Measurements from ENCODE around the gene NXNL2. TPM values are rescaled to one million over a fixed set of nuclear protein-coding genes. Genes with fewer than 3 reads are reported as not detected.

Gene NXNL2
- total and polyA plus RNA-seq, 10 of the 15 experiments (the other 5 are each of a cell fraction or from before 2014, with no cell fraction given), result not detected

DNA sequence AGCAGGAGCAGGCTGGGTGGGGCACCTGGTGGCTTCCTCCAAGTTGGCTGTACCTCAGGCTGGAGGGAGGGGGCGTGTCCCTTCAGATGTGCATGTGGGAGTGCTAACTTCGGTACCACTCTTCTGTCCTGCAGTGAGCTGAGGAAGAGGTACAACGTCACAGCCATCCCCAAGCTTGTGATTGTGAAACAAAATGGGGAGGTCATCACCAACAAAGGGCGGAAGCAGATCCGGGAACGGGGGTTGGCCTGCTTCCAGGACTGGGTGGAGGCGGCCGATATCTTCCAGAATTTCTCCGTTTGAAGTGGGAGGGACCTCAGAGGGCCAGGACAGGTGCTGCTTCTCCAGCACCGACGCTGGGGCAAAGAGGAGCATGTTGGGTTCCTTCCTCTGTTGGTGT is 9.3 kb downstream of the NXNL2 start:
- Histone ChIP-seq H3K27me3 (replicated peaks in 1 of 2; ENCODE audit: control insufficient read depth in 2 of 2, insufficient read depth in 2 of 2, low read length in 1 of 2) (no peaks in the 10 kb centered on the region), H3K36me3 (ENCODE audit: control insufficient read depth in 2 of 2, insufficient read depth in 2 of 2, low read length in 1 of 2) (no peaks in the 10 kb centered on the region), H3K27ac (ENCODE audit: control insufficient read depth, insufficient read depth) (no peak overlapping the region), H3K79me2 (ENCODE audit: control insufficient read depth, insufficient read depth, low read length) (no peaks in the 10 kb centered on the region), H3K9me3 (replicated peaks; ENCODE audit: control insufficient read depth, insufficient read depth, low read length) (no peaks in the 10 kb centered on the region), H2AFZ (ENCODE audit: control insufficient read depth, low read depth, low read length) (no peak overlapping the region), H3K4me1 (ENCODE audit: control insufficient read depth, insufficient read depth, low read length) (no peaks in the 10 kb centered on the region), H3K9ac (ENCODE audit: control insufficient read depth, insufficient read depth, low read length) (no peak overlapping the region), H3K4me2 (ENCODE audit: control insufficient read depth, insufficient read depth) (no peak overlapping the region), H3K4me3 (no peak overlapping the region), H4K20me1 (ENCODE audit: control insufficient read depth, insufficient read depth) (no peaks in the 10 kb centered on the region)
- TF ChIP-seq, protein P1, sequence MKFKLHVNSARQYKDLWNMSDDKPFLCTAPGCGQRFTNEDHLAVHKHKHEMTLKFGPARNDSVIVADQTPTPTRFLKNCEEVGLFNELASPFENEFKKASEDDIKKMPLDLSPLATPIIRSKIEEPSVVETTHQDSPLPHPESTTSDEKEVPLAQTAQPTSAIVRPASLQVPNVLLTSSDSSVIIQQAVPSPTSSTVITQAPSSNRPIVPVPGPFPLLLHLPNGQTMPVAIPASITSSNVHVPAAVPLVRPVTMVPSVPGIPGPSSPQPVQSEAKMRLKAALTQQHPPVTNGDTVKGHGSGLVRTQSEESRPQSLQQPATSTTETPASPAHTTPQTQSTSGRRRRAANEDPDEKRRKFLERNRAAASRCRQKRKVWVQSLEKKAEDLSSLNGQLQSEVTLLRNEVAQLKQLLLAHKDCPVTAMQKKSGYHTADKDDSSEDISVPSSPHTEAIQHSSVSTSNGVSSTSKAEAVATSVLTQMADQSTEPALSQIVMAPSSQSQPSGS (IDR thresholded peaks at IDR 0.05; ENCODE audit: low read length), result no peak
- CTCF ChIA-PET, result no interaction called here
- intact Hi-C loops (cut with micrococcal nuclease; ENCODE audit: unreplicated experiment) (no loop called here), in situ Hi-C loops (cut with MboI) (no loop called here)
- WGBS (ENCODE audit: insufficient coverage, insufficient replicate concordance, low lambda C conversion rate, missing lambda C conversion rate), result 31% methylated on average over 11 of the region's 11 CpGs
- POLR2A ChIA-PET, result no interaction called here
- DNase-seq (ENCODE audit: low read depth, low spot score) (no peak), ATAC-seq (no peak), FAIRE-seq (no peak)
- BruUV-seq (replicated peaks), result no TSS peak
- RAD21 ChIA-PET (ENCODE audit: unreplicated experiment), result no interaction called here
- SMC1A ChIA-PET (ENCODE audit: uncharacterized antibody, unreplicated experiment), result interaction anchor here (1.6 kb wide), 1 partner anchor 14 kb away, joined by 4 read pairs; no protein-coding TSS in a partner anchor

DNA sequence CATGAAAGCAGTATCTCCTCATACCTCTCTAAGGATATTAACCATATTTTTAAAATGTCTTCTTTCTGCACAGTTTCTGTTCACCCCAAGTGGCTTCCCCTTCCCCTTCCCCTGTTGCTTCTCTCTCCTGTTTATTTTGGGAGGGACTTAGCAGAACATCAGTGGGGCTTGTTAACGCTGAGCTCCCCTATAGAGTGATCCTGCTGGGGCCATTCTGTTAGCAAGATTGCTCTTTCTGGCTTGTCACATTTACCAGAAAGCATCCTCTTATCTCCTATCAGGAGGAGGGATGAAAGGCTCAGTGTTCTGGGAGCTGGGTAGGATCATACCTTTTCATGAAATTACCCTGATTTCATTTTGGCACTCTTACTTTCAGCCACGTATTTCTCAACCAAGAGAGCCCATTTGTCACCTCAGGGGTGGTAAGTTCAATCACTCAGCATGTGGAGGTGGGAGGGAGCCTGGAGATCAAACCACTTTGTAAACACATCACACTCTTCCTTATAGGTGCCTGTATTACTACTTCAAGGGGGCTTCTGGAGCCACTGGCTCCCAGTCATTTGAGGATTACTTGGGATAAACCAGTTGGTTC is 16.7 kb downstream of the NXNL2 start:
- BruUV-seq (replicated peaks), result no TSS peak
- Histone ChIP-seq H2AFZ (ENCODE audit: control insufficient read depth, low read depth, low read length) (no peak overlapping the region), H3K27ac (ENCODE audit: control insufficient read depth, insufficient read depth) (no peak overlapping the region), H3K4me1 (ENCODE audit: control insufficient read depth, insufficient read depth, low read length) (no peaks in the 10 kb centered on the region), H3K79me2 (ENCODE audit: control insufficient read depth, insufficient read depth, low read length) (no peaks in the 10 kb centered on the region), H3K9ac (ENCODE audit: control insufficient read depth, insufficient read depth, low read length) (no peak overlapping the region), H3K4me3 (no peak overlapping the region), H3K9me3 (replicated peaks; ENCODE audit: control insufficient read depth, insufficient read depth, low read length) (no peaks in the 10 kb centered on the region), H4K20me1 (ENCODE audit: control insufficient read depth, insufficient read depth) (no peaks in the 10 kb centered on the region), H3K36me3 (ENCODE audit: control insufficient read depth in 2 of 2, insufficient read depth in 2 of 2, low read length in 1 of 2) (no peaks in the 10 kb centered on the region), H3K27me3 (replicated peaks in 1 of 2; ENCODE audit: control insufficient read depth in 2 of 2, insufficient read depth in 2 of 2, low read length in 1 of 2) (no peaks in the 10 kb centered on the region), H3K4me2 (ENCODE audit: control insufficient read depth, insufficient read depth) (no peak overlapping the region)
- intact Hi-C loops (cut with micrococcal nuclease; ENCODE audit: unreplicated experiment) (no loop called here), in situ Hi-C loops (cut with MboI) (no loop called here)
- POLR2A ChIA-PET, result no interaction called here
- CTCF ChIA-PET, result no interaction called here
- 0% methylated on average over 2 of the region's 2 CpGs for WGBS (ENCODE audit: insufficient coverage, insufficient replicate concordance, low lambda C conversion rate, missing lambda C conversion rate)
- SMC1A ChIA-PET (ENCODE audit: uncharacterized antibody, unreplicated experiment), result interaction anchor here (0.7 kb wide), 2 partner anchors 19 to 111 kb away, joined by 3 read pairs; no protein-coding TSS in a partner anchor
- no peak for FAIRE-seq
- no peak for DNase-seq (ENCODE audit: low read depth, low spot score)
- no peak for ATAC-seq
- RAD21 ChIA-PET (ENCODE audit: unreplicated experiment), result no interaction called here
- TF ChIP-seq, protein P2, sequence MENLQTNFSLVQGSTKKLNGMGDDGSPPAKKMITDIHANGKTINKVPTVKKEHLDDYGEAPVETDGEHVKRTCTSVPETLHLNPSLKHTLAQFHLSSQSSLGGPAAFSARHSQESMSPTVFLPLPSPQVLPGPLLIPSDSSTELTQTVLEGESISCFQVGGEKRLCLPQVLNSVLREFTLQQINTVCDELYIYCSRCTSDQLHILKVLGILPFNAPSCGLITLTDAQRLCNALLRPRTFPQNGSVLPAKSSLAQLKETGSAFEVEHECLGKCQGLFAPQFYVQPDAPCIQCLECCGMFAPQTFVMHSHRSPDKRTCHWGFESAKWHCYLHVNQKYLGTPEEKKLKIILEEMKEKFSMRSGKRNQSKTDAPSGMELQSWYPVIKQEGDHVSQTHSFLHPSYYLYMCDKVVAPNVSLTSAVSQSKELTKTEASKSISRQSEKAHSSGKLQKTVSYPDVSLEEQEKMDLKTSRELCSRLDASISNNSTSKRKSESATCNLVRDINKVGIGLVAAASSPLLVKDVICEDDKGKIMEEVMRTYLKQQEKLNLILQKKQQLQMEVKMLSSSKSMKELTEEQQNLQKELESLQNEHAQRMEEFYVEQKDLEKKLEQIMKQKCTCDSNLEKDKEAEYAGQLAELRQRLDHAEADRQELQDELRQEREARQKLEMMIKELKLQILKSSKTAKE (IDR thresholded peaks at IDR 0.05; ENCODE audit: low read depth, poor library complexity, severe bottlenecking), result no peak
- TF ChIP-seq, protein P3, sequence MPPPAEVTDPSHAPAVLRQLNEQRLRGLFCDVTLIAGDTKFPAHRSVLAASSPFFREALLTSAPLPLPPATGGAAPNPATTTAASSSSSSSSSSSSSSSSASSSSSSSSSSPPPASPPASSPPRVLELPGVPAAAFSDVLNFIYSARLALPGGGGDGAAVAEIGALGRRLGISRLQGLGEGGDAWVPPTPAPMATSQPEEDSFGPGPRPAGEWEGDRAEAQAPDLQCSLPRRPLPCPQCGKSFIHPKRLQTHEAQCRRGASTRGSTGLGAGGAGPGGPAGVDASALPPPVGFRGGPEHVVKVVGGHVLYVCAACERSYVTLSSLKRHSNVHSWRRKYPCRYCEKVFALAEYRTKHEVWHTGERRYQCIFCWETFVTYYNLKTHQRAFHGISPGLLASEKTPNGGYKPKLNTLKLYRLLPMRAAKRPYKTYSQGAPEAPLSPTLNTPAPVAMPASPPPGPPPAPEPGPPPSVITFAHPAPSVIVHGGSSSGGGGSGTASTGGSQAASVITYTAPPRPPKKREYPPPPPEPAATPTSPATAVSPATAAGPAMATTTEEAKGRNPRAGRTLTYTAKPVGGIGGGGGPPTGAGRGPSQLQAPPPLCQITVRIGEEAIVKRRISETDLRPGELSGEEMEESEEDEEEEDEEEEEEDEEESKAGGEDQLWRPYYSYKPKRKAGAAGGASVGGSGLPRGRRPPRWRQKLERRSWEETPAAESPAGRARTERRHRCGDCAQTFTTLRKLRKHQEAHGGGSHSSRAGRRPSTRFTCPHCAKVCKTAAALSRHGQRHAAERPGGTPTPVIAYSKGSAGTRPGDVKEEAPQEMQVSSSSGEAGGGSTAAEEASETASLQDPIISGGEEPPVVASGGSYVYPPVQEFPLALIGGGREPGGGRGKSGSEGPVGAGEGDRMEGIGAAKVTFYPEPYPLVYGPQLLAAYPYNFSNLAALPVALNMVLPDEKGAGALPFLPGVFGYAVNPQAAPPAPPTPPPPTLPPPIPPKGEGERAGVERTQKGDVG (CRISPR knock-in tag; IDR thresholded peaks at IDR 0.05), result no peak
- no peak for TF ChIP-seq SUZ12 (IDR thresholded peaks at IDR 0.05; ENCODE audit: unreplicated experiment)
- no peak for TF ChIP-seq HDGF (IDR thresholded peaks at IDR 0.05)
- TF ChIP-seq CBFB (IDR thresholded peaks at IDR 0.05; ENCODE audit: low read depth), result no peak
- TF ChIP-seq NR2F1 (conservative IDR thresholded peaks at IDR 0.05), result no peak
- no peak for TF ChIP-seq JUNB (IDR thresholded peaks at IDR 0.05)
- TF ChIP-seq ZNF24 (IDR thresholded peaks at IDR 0.05), result no peak
- TF ChIP-seq RCOR1 (conservative IDR thresholded peaks at IDR 0.05; ENCODE audit: low read depth, low read length), result no peak
- no peak for TF ChIP-seq SP1 (IDR thresholded peaks at IDR 0.05; ENCODE audit: low read depth, low read length)
- no peak for TF ChIP-seq BCL11A (IDR thresholded peaks at IDR 0.05; ENCODE audit: low read depth, low read length)
